Transverse colon (tissue), 4 donors: ENCODE measurements around the gene MPIG6B. TPM values are rescaled to one million over a fixed set of nuclear protein-coding genes. Genes with fewer than 3 reads are reported as not detected.

Source experiments
- DNase-seq: peaks from one replicate; pipeline ENCODE4 v3.0.0-alpha.2; 2019
- H3K27ac ChIP-seq, 4 donors: fragments of 200-600 bp; sonication (generic); 2 replicates each; pipeline ENCODE4 v1.5.1; 2016 to 2018; ENCODE audit warnings: inconsistent platforms in 4 of 4
- H3K27me3 ChIP-seq: fragments of 200-600 bp; sonication (generic); 2 replicates; pipeline ENCODE4 v1.5.1; 2017; ENCODE audit warnings: inconsistent platforms
- H3K36me3 ChIP-seq, 4 donors: fragments of 200-600 bp; sonication (generic); 2 replicates each; pipeline ENCODE4 v1.5.1; 2017 to 2019; ENCODE audit warnings: inconsistent platforms in 4 of 4
- H3K4me1 ChIP-seq, 4 donors: fragments of 200-600 bp; sonication (generic); 2 replicates each; pipeline ENCODE4 v1.5.1; 2017 to 2020; ENCODE audit warnings: inconsistent platforms in 4 of 4
- H3K4me3 ChIP-seq, 4 donors: fragments of 200-600 bp; sonication (generic); 1 replicate in 1 of 4; 2 replicates in 3 of 4; pipeline versions ENCODE4 v1.5.1 to v1.6.1; 2017 to 2019; ENCODE audit warnings: inconsistent platforms in 4 of 4
- H3K9me3 ChIP-seq, 2 donors: fragments of 200-600 bp; sonication (generic); 2 replicates each; pipeline ENCODE4 v1.5.1; 2017 to 2019; ENCODE audit warnings: inconsistent platforms in 2 of 2
- EP300 ChIP-seq: sonication (generic); formaldehyde crosslinking; IDR thresholded peaks from one replicate; pipeline ENCODE4 v1.6.1; 2017; ENCODE audit warnings: antibody characterized with exemption, low read depth
- POLR2A ChIP-seq: fragments of 450-650 bp; IDR thresholded peaks from one replicate; pipeline ENCODE4 v1.6.1; 2016; ENCODE audit warnings: antibody characterized with exemption, mild to moderate bottlenecking, moderate library complexity
- POLR2AphosphoS5 ChIP-seq, 3 donors: sonication (generic); formaldehyde crosslinking; IDR thresholded peaks; one replicate each; pipeline ENCODE4 v1.6.1; 2016; ENCODE audit warnings: antibody characterized with exemption in 3 of 3
- WGBS, 2 donors: methylation state at CpG; one replicate each; pipeline ENCODE4 v1.1.5; 2018; ENCODE audit warnings: low coverage in 1 of 2; 5-methylcytosine and 5-hydroxymethylcytosine counted together
- in situ Hi-C, 4 donors: fragments of 200-750 bp; cut with MboI; loops; one replicate each; pipeline versions ENCODE4 v1.15.0 to v1.15.1; 2017; ENCODE audit warnings: low sequenced_read_pairs in 3 of 4, low pct_ligation_motif_present in 1 of 4, low pct_unique_long_range_greater_than_20kb in 1 of 4
- intact Hi-C: fragments of 100-400 bp; cut with DNase I; formaldehyde crosslinking; loops from one replicate; pipeline ENCODE4 v1.15.1; 2023; ENCODE audit warnings: low total_unique reads
- total RNA-seq, 4 donors: library from RNA; depleted of rRNA; stranded (reverse); fragments of >200 nt; gene quantifications; one replicate each; pipeline ENCODE4 v1.1.0, GENCODE V29; 2016
- TF ChIP-seq, protein P1 (sequence below), 5 experiments: fragments of 200-600 bp in 3 of 5; fragments of 450-650 bp in 2 of 5; sonication (generic) in 3 of 5; IDR thresholded peaks; 1 replicate in 2 of 5; 2 replicates in 3 of 5; pipeline ENCODE4 v1.5.1; 2016 to 2017; ENCODE audit warnings: antibody characterized with exemption in 5 of 5, inconsistent platforms in 3 of 5, mild to moderate bottlenecking in 2 of 5, moderate library complexity in 1 of 5

Gene MPIG6B
- total RNA-seq, 4 donors from 2014 or later, result 0.16 TPM; not detected in 3

DNA sequence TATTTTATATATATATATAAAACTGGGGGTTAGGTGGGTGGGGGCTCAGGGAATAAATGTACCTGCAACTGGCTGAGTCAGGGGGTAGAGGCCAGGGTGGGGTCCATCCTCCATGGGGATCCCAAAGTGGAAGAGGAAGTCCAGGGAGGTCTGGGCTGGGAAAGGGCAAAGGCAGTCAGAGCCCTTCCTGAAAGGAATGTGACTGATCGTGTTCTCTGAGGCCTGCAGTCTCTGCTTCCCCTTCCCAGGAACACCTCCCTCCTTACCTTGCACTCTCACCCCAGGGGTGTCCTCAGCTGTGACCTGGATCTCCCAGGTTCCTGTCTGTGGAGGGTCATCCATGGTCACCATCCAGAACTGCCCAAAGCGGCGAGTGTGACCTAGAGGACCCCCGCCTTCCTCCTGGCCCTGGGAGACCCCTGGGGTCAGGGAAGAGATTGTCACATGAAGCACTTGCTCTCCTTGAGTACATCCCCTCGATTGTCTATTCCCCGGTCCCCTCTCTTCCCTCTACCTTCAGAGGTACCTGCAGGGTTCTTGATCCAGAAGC is 44.0 kb downstream of the MPIG6B start:
- no peak for TF ChIP-seq POLR2AphosphoS5 (IDR thresholded peaks at IDR 0.05)
- TF ChIP-seq, protein P1, sequence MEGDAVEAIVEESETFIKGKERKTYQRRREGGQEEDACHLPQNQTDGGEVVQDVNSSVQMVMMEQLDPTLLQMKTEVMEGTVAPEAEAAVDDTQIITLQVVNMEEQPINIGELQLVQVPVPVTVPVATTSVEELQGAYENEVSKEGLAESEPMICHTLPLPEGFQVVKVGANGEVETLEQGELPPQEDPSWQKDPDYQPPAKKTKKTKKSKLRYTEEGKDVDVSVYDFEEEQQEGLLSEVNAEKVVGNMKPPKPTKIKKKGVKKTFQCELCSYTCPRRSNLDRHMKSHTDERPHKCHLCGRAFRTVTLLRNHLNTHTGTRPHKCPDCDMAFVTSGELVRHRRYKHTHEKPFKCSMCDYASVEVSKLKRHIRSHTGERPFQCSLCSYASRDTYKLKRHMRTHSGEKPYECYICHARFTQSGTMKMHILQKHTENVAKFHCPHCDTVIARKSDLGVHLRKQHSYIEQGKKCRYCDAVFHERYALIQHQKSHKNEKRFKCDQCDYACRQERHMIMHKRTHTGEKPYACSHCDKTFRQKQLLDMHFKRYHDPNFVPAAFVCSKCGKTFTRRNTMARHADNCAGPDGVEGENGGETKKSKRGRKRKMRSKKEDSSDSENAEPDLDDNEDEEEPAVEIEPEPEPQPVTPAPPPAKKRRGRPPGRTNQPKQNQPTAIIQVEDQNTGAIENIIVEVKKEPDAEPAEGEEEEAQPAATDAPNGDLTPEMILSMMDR (IDR thresholded peaks at IDR 0.05), result no peak
- no peak for TF ChIP-seq EP300
- no peak for TF ChIP-seq POLR2A
- Histone ChIP-seq H3K9me3 (no peaks in the 10 kb centered on the region), H3K36me3 (no peaks in the 10 kb centered on the region), H3K4me1 (peaks cover 0 to 16% (median 8%) of the 10 kb centered on the region in 4 donors), H3K4me3 (no peak overlapping the region), H3K27me3 (no peaks in the 10 kb centered on the region), H3K27ac (no peak overlapping the region)
- in situ Hi-C loops, result loop anchor here in 2 of 4 donors (5.0 to 10.0 kb wide), 2 partner anchors 80 to 82 kb away; partner anchors contain the start of gene LY6G5C (in 1 of the 2)
- intact Hi-C loops, result no loop called here
- WGBS, 2 donors, result 85% methylated on average over 6 of the region's 6 CpGs; no CpG with 5 or more reads in 1 of the 2 donors
- no peak for DNase-seq

DNA sequence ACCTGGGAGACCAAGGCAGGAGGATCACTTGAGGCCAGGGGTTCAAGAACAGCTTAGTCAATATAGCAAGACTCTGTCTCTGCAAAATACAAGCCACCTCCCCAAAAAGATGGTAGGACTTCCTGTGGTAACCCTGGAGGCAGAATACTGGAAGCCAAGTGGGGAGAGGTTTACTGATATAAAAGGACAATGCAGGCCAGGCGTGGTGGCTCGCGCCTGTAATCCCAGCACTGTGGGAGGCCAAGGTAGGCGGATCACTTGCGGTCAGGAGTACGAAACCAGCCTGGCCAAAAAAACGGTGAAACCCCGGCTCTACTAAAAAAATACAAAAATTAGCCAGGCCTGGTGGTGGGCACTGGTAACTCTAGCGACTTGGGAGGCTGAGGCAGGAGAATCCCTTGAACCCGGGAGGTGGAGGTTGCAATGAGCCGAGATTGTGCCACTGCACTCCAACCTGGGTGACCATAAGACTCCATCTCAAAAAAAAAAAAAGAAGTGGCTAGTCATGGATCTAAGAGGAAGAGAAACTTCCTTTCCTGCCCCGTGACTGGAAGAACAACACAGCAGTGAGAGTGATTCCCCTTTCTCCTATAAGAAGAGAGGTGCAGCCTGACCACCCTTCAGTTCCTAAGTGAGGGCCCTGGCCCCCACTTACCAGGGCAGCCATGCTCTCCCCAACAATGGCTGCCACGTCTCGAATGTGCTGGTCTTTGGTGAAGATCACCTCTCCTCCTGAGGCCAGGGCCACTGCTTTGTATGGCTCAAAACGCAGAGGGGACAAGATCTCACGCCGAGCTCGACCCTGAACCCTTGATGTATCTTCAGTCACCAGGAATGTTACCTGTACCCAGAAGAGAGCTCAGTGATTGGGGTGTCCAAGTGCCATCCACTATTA is 45.4 kb downstream of the MPIG6B start:
- Histone ChIP-seq H3K9me3 (no peaks in the 10 kb centered on the region), H3K4me3 (no peak overlapping the region), H3K27me3 (no peaks in the 10 kb centered on the region), H3K36me3 (no peaks in the 10 kb centered on the region), H3K27ac (no peak overlapping the region), H3K4me1 (peaks cover 0 to 17% (median 8%) of the 10 kb centered on the region in 4 donors)
- DNase-seq, result no peak
- intact Hi-C loops, result no loop called here
- in situ Hi-C loops, result loop anchor here in 2 of 4 donors (5.0 to 10.0 kb wide), 2 partner anchors 81 to 84 kb away; partner anchors contain the start of gene LY6G5C (in 1 of the 2)
- no peak for TF ChIP-seq POLR2A
- TF ChIP-seq, protein P1 (IDR thresholded peaks at IDR 0.05), result no peak
- TF ChIP-seq EP300, result no peak
- TF ChIP-seq POLR2AphosphoS5 (IDR thresholded peaks at IDR 0.05), result no peak
- 84 to 94% methylated on average over 8 to 18 of the region's 18 CpGs for WGBS, 2 donors

- no peak for TF ChIP-seq POLR2A
- TF ChIP-seq, protein P1 (IDR thresholded peaks at IDR 0.05), result peak; percentile 83 to 95 (median 90)
- no peak for TF ChIP-seq EP300
- peak in 1 of 3 donors; percentile 2 for TF ChIP-seq POLR2AphosphoS5 (IDR thresholded peaks at IDR 0.05)
- Histone ChIP-seq H3K9me3 (no peaks in the 10 kb centered on the region), H3K36me3 (no peaks in the 10 kb centered on the region), H3K27ac (peak overlapping the region; percentile 76 to 83 (median 78)), H3K4me1 (peaks cover under 1 to 21% (median 9%) of the 10 kb centered on the region in 4 donors), H3K27me3 (no peaks in the 10 kb centered on the region), H3K4me3 (no peak overlapping the region)
- DNase-seq, result peak; percentile 94
- 7 to 52% methylated on average over 3 to 12 of the region's 12 CpGs for WGBS, 2 donors
- in situ Hi-C loops (loop anchor here in 2 of 4 donors (5.0 to 10.0 kb wide), 2 partner anchors 83 to 85 kb away; partner anchors contain the start of gene LY6G5C (in 1 of the 2)), intact Hi-C loops (no loop called here)
Observed at GRCh38 chr6:31769684-31770371, 46.7 kb downstream of the MPIG6B start.
